CD4-positive, alpha-beta memory T cell (primary cell): Measurements from ENCODE around the gene STOX2. TPM values are rescaled to one million over a fixed set of nuclear protein-coding genes. Genes with fewer than 3 reads are reported as not detected.

Experiments
- CTCF ChIA-PET: fragments of 350-600 bp; sonication (Branson Sonifier 250); formaldehyde crosslinking; loops from one replicate; lab custom pipeline; 2021; ENCODE audit warnings: inconsistent platforms; ENCODE audit not compliant: partially characterized antibody; lab: Charles Lee
- POLR2A ChIA-PET: fragments of 350-600 bp; sonication (Branson Sonifier 250); formaldehyde crosslinking; loops from one replicate; lab custom pipeline; 2021; ENCODE audit not compliant: partially characterized antibody; lab: Charles Lee
- DNase-seq, 5 donors: peaks; one replicate each; pipeline versions ENCODE4 v3.0.0 to v3.0.0-alpha.2; 2020 to 2022; ENCODE audit warnings: mixed read lengths in 1 of 5
- H3K27ac ChIP-seq: one replicate; pipeline ENCODE4 v1.7.0; 2013; ENCODE audit warnings: low read depth, low read length
- H3K27me3 ChIP-seq: 2 replicates; pipeline ENCODE4 v1.7.0; 2013; ENCODE audit warnings: mild to moderate bottlenecking, low read length, moderate library complexity; ENCODE audit not compliant: insufficient read depth
- H3K36me3 ChIP-seq: 2 replicates; pipeline ENCODE4 v1.7.0; 2013; ENCODE audit warnings: mild to moderate bottlenecking, low read length, moderate library complexity; ENCODE audit not compliant: insufficient read depth
- H3K4me1 ChIP-seq: 2 replicates; pipeline ENCODE4 v1.7.0; 2013; ENCODE audit warnings: mild to moderate bottlenecking, low read length, moderate library complexity; ENCODE audit not compliant: insufficient read depth
- H3K4me3 ChIP-seq, 2 donors: one replicate each; pipeline ENCODE4 v1.7.0; 2013; ENCODE audit warnings: low read length in 2 of 2, mild to moderate bottlenecking in 1 of 2
- H3K9me3 ChIP-seq, 2 donors: one replicate each; pipeline ENCODE4 v1.7.0; 2013; ENCODE audit warnings: low read length in 2 of 2, control low read depth in 1 of 2; ENCODE audit not compliant: control insufficient read depth in 1 of 2
- H3K27ac Mint-ChIP-seq, 7 donors: one replicate each; pipeline ENCODE4 v1.8.0; 2020 to 2021; ENCODE audit warnings: mixed read lengths in 7 of 7, mild to moderate bottlenecking in 6 of 7, inconsistent platforms in 3 of 7, moderate library complexity in 3 of 7
- H3K27me3 Mint-ChIP-seq, 2 donors: one replicate each; pipeline ENCODE4 v1.8.0; 2020 to 2021; ENCODE audit warnings: mixed read lengths in 2 of 2
- H3K36me3 Mint-ChIP-seq, 2 donors: one replicate each; pipeline ENCODE4 v1.8.0; 2020 to 2021; ENCODE audit warnings: mixed read lengths in 2 of 2, inconsistent platforms in 1 of 2, mild to moderate bottlenecking in 1 of 2
- H3K4me1 Mint-ChIP-seq, 4 donors: one replicate each; pipeline ENCODE4 v1.8.0; 2020 to 2021; ENCODE audit warnings: mixed read lengths in 4 of 4, mild to moderate bottlenecking in 1 of 4
- H3K4me3 Mint-ChIP-seq, 8 donors: one replicate each; pipeline ENCODE4 v1.8.0; 2020 to 2021; ENCODE audit warnings: mixed read lengths in 8 of 8, mild to moderate bottlenecking in 7 of 8, moderate library complexity in 6 of 8, inconsistent platforms in 3 of 8
- H3K9me3 Mint-ChIP-seq, 8 donors: one replicate each; pipeline ENCODE4 v1.8.0; 2020 to 2021; ENCODE audit warnings: mixed read lengths in 8 of 8, mild to moderate bottlenecking in 5 of 8, inconsistent platforms in 3 of 8, moderate library complexity in 1 of 8
- intact Hi-C: fragments of 100-400 bp; cut with micrococcal nuclease; formaldehyde crosslinking; loops from one replicate; pipeline ENCODE4 v1.15.1; 2023
- polyA plus RNA-seq, 2 donors: library from polyadenylated mRNA; unstranded; fragments of 300-500 nt; fragmentation: Illumina TruSeq; gene quantifications; one replicate each; pipeline ENCODE4 v1.2.3, GENCODE V29; 2021
- total RNA-seq, 2 experiments: library from RNA; stranded (reverse); gene quantifications; one replicate each; pipeline ENCODE4 v1.2.3, GENCODE V29; 2021

The STOX2 gene
- total and polyA plus RNA-seq, 4 experiments from 2014 or later: not detected

GRCh38 chr4:183863155-183863825, 41.8 kb upstream of the STOX2 start:
- DNase-seq: no peak
- no peaks in the 10 kb centered on the region for H3K4me1 ChIP-seq
- no peak overlapping the region for H3K27ac ChIP-seq
- no peak overlapping the region for H3K4me3 ChIP-seq
- ChIA-PET POLR2A (no interaction called here), CTCF (no interaction called here)
- H3K9me3 Mint-ChIP-seq: no peaks in the 10 kb centered on the region
- no peaks in the 10 kb centered on the region for H3K36me3 ChIP-seq
- H3K27ac Mint-ChIP-seq: no peak overlapping the region
- no peaks in the 10 kb centered on the region for H3K9me3 ChIP-seq
- H3K27me3 ChIP-seq: no peaks in the 10 kb centered on the region
- H3K36me3 Mint-ChIP-seq: no peaks in the 10 kb centered on the region
- intact Hi-C loops: no loop called here
- no peak overlapping the region for H3K4me3 Mint-ChIP-seq
- H3K27me3 Mint-ChIP-seq: peaks cover 9 to 12% of the 10 kb centered on the region in 2 donors
- peaks cover 0 to 2% (median 0%) of the 10 kb centered on the region in 4 donors for H3K4me1 Mint-ChIP-seq

- no peak for DNase-seq
- Mint-ChIP-seq H3K27me3 (peaks cover 7 to 9% of the 10 kb centered on the region in 2 donors), H3K27ac (no peak overlapping the region), H3K4me1 (no peaks in the 10 kb centered on the region), H3K9me3 (no peaks in the 10 kb centered on the region), H3K36me3 (no peaks in the 10 kb centered on the region), H3K4me3 (no peak overlapping the region)
- POLR2A ChIA-PET: no interaction called here
- no peak overlapping the region for H3K27ac ChIP-seq
- H3K9me3 ChIP-seq: no peaks in the 10 kb centered on the region
- no peak overlapping the region for H3K4me3 ChIP-seq
- intact Hi-C loops: no loop called here
- H3K36me3 ChIP-seq: no peaks in the 10 kb centered on the region
- CTCF ChIA-PET: interaction anchor here (1.4 kb wide), 1 partner anchor 17 kb away, joined by 3 read pairs; no protein-coding TSS in a partner anchor
- no peaks in the 10 kb centered on the region for H3K4me1 ChIP-seq
- H3K27me3 ChIP-seq: no peaks in the 10 kb centered on the region
Observed at GRCh38 chr4:183867247-183867646, 37.9 kb upstream of the STOX2 start.

GRCh38 chr4:183870997-183871396, 34.1 kb upstream of the STOX2 start:
- no peak overlapping the region for H3K4me3 ChIP-seq
- Mint-ChIP-seq H3K36me3 (no peaks in the 10 kb centered on the region), H3K27ac (no peak overlapping the region), H3K27me3 (peaks cover 2 to 6% of the 10 kb centered on the region in 2 donors), H3K4me1 (peaks cover 0 to under 1% (median 0%) of the 10 kb centered on the region in 4 donors), H3K4me3 (no peak overlapping the region), H3K9me3 (peaks cover 0 to 2% (median 0%) of the 10 kb centered on the region in 8 donors)
- intact Hi-C loops: no loop called here
- ChIA-PET POLR2A (no interaction called here), CTCF (no interaction called here)
- H3K27ac ChIP-seq: no peak overlapping the region
- no peaks in the 10 kb centered on the region for H3K9me3 ChIP-seq
- H3K4me1 ChIP-seq: no peaks in the 10 kb centered on the region
- DNase-seq: no peak
- H3K36me3 ChIP-seq: no peaks in the 10 kb centered on the region
- no peaks in the 10 kb centered on the region for H3K27me3 ChIP-seq

GRCh38 chr4:183871581-183871980, 33.5 kb upstream of the STOX2 start:
- no peak overlapping the region for H3K4me3 Mint-ChIP-seq
- peaks cover 2 to 6% of the 10 kb centered on the region in 2 donors for H3K27me3 Mint-ChIP-seq
- no peak overlapping the region for H3K27ac ChIP-seq
- H3K9me3 ChIP-seq: no peaks in the 10 kb centered on the region
- no peaks in the 10 kb centered on the region for H3K27me3 ChIP-seq
- H3K27ac Mint-ChIP-seq: no peak overlapping the region
- ChIA-PET CTCF (no interaction called here), POLR2A (no interaction called here)
- peaks cover 0 to 2% (median 0%) of the 10 kb centered on the region in 8 donors for H3K9me3 Mint-ChIP-seq
- H3K36me3 Mint-ChIP-seq: no peaks in the 10 kb centered on the region
- intact Hi-C loops: no loop called here
- H3K4me1 ChIP-seq: no peaks in the 10 kb centered on the region
- no peak overlapping the region for H3K4me3 ChIP-seq
- DNase-seq: no peak
- H3K4me1 Mint-ChIP-seq: peaks cover 0 to 5% (median 0%) of the 10 kb centered on the region in 4 donors
- no peaks in the 10 kb centered on the region for H3K36me3 ChIP-seq

- Mint-ChIP-seq H3K4me1 (peaks cover 0 to 5% (median 0%) of the 10 kb centered on the region in 4 donors), H3K4me3 (no peak overlapping the region), H3K9me3 (peaks cover 0 to 2% (median 0%) of the 10 kb centered on the region in 8 donors), H3K27me3 (peaks cover 2 to 3% of the 10 kb centered on the region in 2 donors), H3K27ac (no peak overlapping the region), H3K36me3 (no peaks in the 10 kb centered on the region)
- H3K9me3 ChIP-seq: no peaks in the 10 kb centered on the region
- ChIA-PET CTCF (interaction anchor here (0.7 kb wide), 2 partner anchors 48 to 155 kb away, joined by 3 read pairs; no protein-coding TSS in a partner anchor), POLR2A (no interaction called here)
- H3K4me3 ChIP-seq: no peak overlapping the region
- DNase-seq: no peak
- H3K36me3 ChIP-seq: no peaks in the 10 kb centered on the region
- no peaks in the 10 kb centered on the region for H3K27me3 ChIP-seq
- intact Hi-C loops: no loop called here
- no peak overlapping the region for H3K27ac ChIP-seq
- H3K4me1 ChIP-seq: no peaks in the 10 kb centered on the region
Observed at GRCh38 chr4:183872531-183872930, 32.6 kb upstream of the STOX2 start.

GRCh38 chr4:183873409-183874185, 31.5 kb upstream of the STOX2 start:
- no peaks in the 10 kb centered on the region for H3K9me3 ChIP-seq
- Mint-ChIP-seq H3K27ac (no peak overlapping the region), H3K36me3 (no peaks in the 10 kb centered on the region), H3K4me1 (peaks cover 0 to 5% (median 0%) of the 10 kb centered on the region in 4 donors), H3K4me3 (no peak overlapping the region), H3K9me3 (peaks cover 0 to 2% (median 0%) of the 10 kb centered on the region in 8 donors), H3K27me3 (peaks cover 2 to 3% of the 10 kb centered on the region in 2 donors)
- intact Hi-C loops: no loop called here
- DNase-seq: no peak
- H3K27ac ChIP-seq: no peak overlapping the region
- no peaks in the 10 kb centered on the region for H3K4me1 ChIP-seq
- no peaks in the 10 kb centered on the region for H3K36me3 ChIP-seq
- ChIA-PET CTCF (interaction anchor here (0.7 kb wide), 1 partner anchor 154 kb away, joined by 3 read pairs; no protein-coding TSS in a partner anchor), POLR2A (no interaction called here)
- H3K4me3 ChIP-seq: no peak overlapping the region
- H3K27me3 ChIP-seq: no peaks in the 10 kb centered on the region

- Mint-ChIP-seq H3K36me3 (no peaks in the 10 kb centered on the region), H3K27me3 (peaks cover 2 to 3% of the 10 kb centered on the region in 2 donors), H3K27ac (no peak overlapping the region), H3K4me3 (no peak overlapping the region), H3K9me3 (peaks cover 0 to 2% (median 0%) of the 10 kb centered on the region in 8 donors), H3K4me1 (peaks cover 0 to 5% (median 0%) of the 10 kb centered on the region in 4 donors)
- no peaks in the 10 kb centered on the region for H3K27me3 ChIP-seq
- no peak overlapping the region for H3K4me3 ChIP-seq
- no peak overlapping the region for H3K27ac ChIP-seq
- H3K36me3 ChIP-seq: no peaks in the 10 kb centered on the region
- no peaks in the 10 kb centered on the region for H3K9me3 ChIP-seq
- ChIA-PET POLR2A (no interaction called here), CTCF (no interaction called here)
- no peak for DNase-seq
- H3K4me1 ChIP-seq: no peaks in the 10 kb centered on the region
- intact Hi-C loops: no loop called here
Observed at GRCh38 chr4:183875251-183875825, 29.8 kb upstream of the STOX2 start.
